HepG2 (cell line): ENCODE data around the gene GOLGA7B. TPM values are rescaled to one million over a fixed set of nuclear protein-coding genes. Genes with fewer than 3 reads are reported as not detected.
A peak's percentile ranks its signal among the peaks of the same experiment; 100 is the strongest.

Experiments used
- ATAC-seq: fragments of 200-7000 bp; cut with Tn5 transposase; 3 replicates; pipeline ENCODE4 v1.9.1; 2020; ENCODE audit warnings: mild to moderate bottlenecking, moderate library complexity
- BruUV-seq: library from RNA; stranded (reverse); fragments of 400-500 nt; replicated peaks from 2 replicates; lab custom pipeline; 2021; lab: Mats Ljungman, UMichigan
- CTCF ChIA-PET: fragments of 300-600 bp; formaldehyde crosslinking; extraction: SDS; loops from one replicate; lab custom pipeline; 2021; ENCODE audit warnings: low total read pairs, inconsistent platforms, low intra/inter-chr PET ratio; lab: Yijun Ruan, JAX
- POLR2A ChIA-PET: fragments of 350-600 bp; sonication (Branson Sonifier 250); formaldehyde crosslinking; loops from one replicate; lab custom pipeline; 2020; ENCODE audit warnings: antibody characterized with exemption, inconsistent platforms; lab: Yijun Ruan, JAX
- DNase-seq: peaks from one replicate; pipeline ENCODE4 v3.0.0-alpha.2; 2015; ENCODE audit warnings: low spot score
- FAIRE-seq: peaks from 3 replicates; lab custom pipeline; 2011; peaks lifted over from hg19 to GRCh38; lab: Jason Lieb, UNC
- H2AFZ ChIP-seq: one replicate; pipeline ENCODE4 v1.6.1; 2011; ENCODE audit warnings: low read length, inconsistent platforms
- H3K27ac ChIP-seq: fragments of 300-600 bp; 3 replicates; pipeline ENCODE4 v1.8.0; 2011; ENCODE audit warnings: mixed run types, mild to moderate bottlenecking, mixed read lengths, low read length, inconsistent platforms; ENCODE audit not compliant: insufficient read depth; ENCODE audit errors: extremely low read length
- H3K27me3 ChIP-seq, 2 experiments: fragments of 200-600 bp in 1 of 2; 2 replicates in 1 of 2; 3 replicates in 1 of 2; pipeline versions ENCODE4 v1.6.0 to v1.8.0; 2011; ENCODE audit warnings: low read length in 2 of 2, mild to moderate bottlenecking in 2 of 2, moderate library complexity in 2 of 2, inconsistent platforms in 1 of 2; ENCODE audit not compliant: insufficient read depth in 2 of 2, control insufficient read depth in 1 of 2
- H3K36me3 ChIP-seq, 2 experiments: fragments of 200-600 bp in 1 of 2; replicated peaks in 1 of 2; 2 replicates in 1 of 2; 3 replicates in 1 of 2; pipeline versions ENCODE4 v1.5.1 to v1.8.0; 2011; ENCODE audit warnings: low read length in 2 of 2, inconsistent platforms in 1 of 2; ENCODE audit not compliant: insufficient read depth in 2 of 2, control insufficient read depth in 1 of 2
- H3K4me1 ChIP-seq: 2 replicates; pipeline ENCODE4 v1.5.1; 2012; ENCODE audit warnings: low read length, inconsistent platforms; ENCODE audit not compliant: insufficient read depth
- H3K4me2 ChIP-seq: 2 replicates; pipeline ENCODE4 v1.6.0; 2011; ENCODE audit warnings: low read depth, low read length, inconsistent platforms
- H3K4me3 ChIP-seq, 3 experiments: fragments of 200-600 bp in 1 of 3; sonication (generic), shearing (Covaris generic) in 1 of 3; replicated peaks in 1 of 3; 2 replicates each; pipeline ENCODE4 v1.5.1; 2011 to 2016; ENCODE audit warnings: low read length in 3 of 3, inconsistent platforms in 2 of 3, low read depth in 2 of 3, mild to moderate bottlenecking in 2 of 3, control low read depth in 1 of 3, mixed read lengths in 1 of 3; ENCODE audit not compliant: insufficient read depth in 1 of 3
- H3K79me2 ChIP-seq: one replicate; pipeline ENCODE4 v1.6.1; 2011; ENCODE audit warnings: low read length, inconsistent platforms; ENCODE audit not compliant: insufficient read depth
- H3K9ac ChIP-seq: 2 replicates; pipeline ENCODE4 v1.6.0; 2011; ENCODE audit warnings: mild to moderate bottlenecking, low read depth, low read length, inconsistent platforms; ENCODE audit not compliant: insufficient read depth
- H3K9me3 ChIP-seq: 2 replicates; pipeline ENCODE4 v1.5.1; 2012; ENCODE audit warnings: mild to moderate bottlenecking, low read length
- H4K20me1 ChIP-seq: 2 replicates; pipeline ENCODE4 v1.6.0; 2011; ENCODE audit warnings: inconsistent platforms, mild to moderate bottlenecking, low read length, moderate library complexity; ENCODE audit not compliant: insufficient read depth
- ELF4 ChIP-seq: sonication (generic); formaldehyde crosslinking; IDR thresholded peaks from 2 replicates; pipeline ENCODE4 v1.5.0; 2020; ENCODE audit warnings: missing genetic modification reagents, mild to moderate bottlenecking, moderate library complexity, borderline replicate concordance
- ETS1 ChIP-seq: sonication (generic); formaldehyde crosslinking; IDR thresholded peaks from 2 replicates; pipeline ENCODE4 v1.4.0; 2020; ENCODE audit warnings: missing genetic modification reagents
- FOSL2 ChIP-seq: sonication (generic); formaldehyde crosslinking; IDR thresholded peaks from 2 replicates; pipeline ENCODE4 v1.4.0; 2020; ENCODE audit warnings: missing genetic modification reagents
- KMT2B ChIP-seq: IDR thresholded peaks from 2 replicates; pipeline ENCODE4 v1.6.1; 2016; ENCODE audit warnings: missing genetic modification reagents, missing compliant biosample characterization
- PATZ1 ChIP-seq: sonication (generic); formaldehyde crosslinking; IDR thresholded peaks from 2 replicates; pipeline ENCODE4 v1.4.0; 2020; ENCODE audit warnings: missing genetic modification reagents
- SMAD1 ChIP-seq: sonication (generic); formaldehyde crosslinking; IDR thresholded peaks from 2 replicates; pipeline ENCODE4 v1.4.0; 2020; ENCODE audit warnings: missing genetic modification reagents, low read depth, mild to moderate bottlenecking, borderline replicate concordance
- THYN1 ChIP-seq: sonication (generic); formaldehyde crosslinking; IDR thresholded peaks from 2 replicates; pipeline ENCODE4 v1.8.1; 2023; ENCODE audit warnings: low read depth, mild to moderate bottlenecking, moderate library complexity, missing genetic modification reagents, borderline replicate concordance
- ZFP1 ChIP-seq: IDR thresholded peaks from 2 replicates; pipeline ENCODE4 v1.6.1; 2016
- ZMAT3 ChIP-seq: sonication (generic); formaldehyde crosslinking; conservative IDR thresholded peaks from 2 replicates; pipeline ENCODE4 v1.7.0; 2021; ENCODE audit warnings: missing genetic modification reagents
- ZNF510 ChIP-seq: sonication (generic); formaldehyde crosslinking; IDR thresholded peaks from 2 replicates; pipeline ENCODE4 v1.4.0; 2020; ENCODE audit warnings: low read depth, mild to moderate bottlenecking, missing genetic modification reagents
- ZNF781 ChIP-seq: sonication (generic); formaldehyde crosslinking; IDR thresholded peaks from 2 replicates; pipeline ENCODE4 v1.5.1; 2020; ENCODE audit warnings: borderline replicate concordance, mild to moderate bottlenecking, missing genetic modification reagents; ENCODE audit errors: not compliant biosample characterization
- ZNF839 ChIP-seq: sonication (generic); formaldehyde crosslinking; IDR thresholded peaks from 2 replicates; pipeline ENCODE4 v1.4.0; 2020; ENCODE audit warnings: missing genetic modification reagents, mild to moderate bottlenecking, borderline replicate concordance
- ZSCAN25 ChIP-seq: sonication (generic); formaldehyde crosslinking; IDR thresholded peaks from 2 replicates; pipeline ENCODE4 v1.8.0; 2022; ENCODE audit warnings: mild to moderate bottlenecking, missing genetic modification reagents
- WGBS: methylation state at CpG from one replicate; pipeline ENCODE4 v1.1.6; 2017; ENCODE audit warnings: low lambda C conversion rate; 5-methylcytosine and 5-hydroxymethylcytosine counted together
- in situ Hi-C: cut with HindIII; loops from 2 replicates; pipeline ENCODE4 v1.10.0; 2017; ENCODE audit warnings: low pct_unique_long_range_greater_than_20kb; ENCODE audit not compliant: extremely low pct_ligation_motif_present
- intact Hi-C: fragments of 100-400 bp; cut with micrococcal nuclease; formaldehyde crosslinking; loops from one replicate; pipeline ENCODE4 v1.10.0; 2022; ENCODE audit not compliant: unreplicated experiment
- polyA plus RNA-seq, 8 experiments: library from polyadenylated mRNA; depleted of rRNA in 3 of 8; stranded (reverse) in 7 of 8; unstranded in 1 of 8; fragments of >200 nt; fragmentation: Illumina TruSeq in 4 of 8; extraction: Trizol in 4 of 8; gene quantifications; 2 replicates each; pipeline versions ENCODE4 v1.2.1 to v1.2.3, GENCODE V29; 2011 to 2016; ENCODE audit warnings: low read depth in 4 of 8, missing spikeins in 1 of 8, mixed read lengths in 1 of 8; ENCODE audit not compliant: insufficient read depth in 1 of 8
- total RNA-seq, 5 experiments: library from RNA; depleted of rRNA; stranded (reverse); fragments of >200 nt; fragmentation: Illumina TruSeq; extraction: Trizol; gene quantifications; 2 replicates each; pipeline ENCODE4 v1.2.3, GENCODE V29; 2016; ENCODE audit warnings: low read depth in 1 of 5
- TF ChIP-seq, protein P1 (sequence below): sonication (generic); formaldehyde crosslinking; IDR thresholded peaks from 2 replicates; pipeline ENCODE4 v1.5.0; 2020; ENCODE audit warnings: mild to moderate bottlenecking, low read depth, missing genetic modification reagents, borderline replicate concordance

Gene GOLGA7B
- total and polyA plus RNA-seq, 2 of the 13 experiments (the other 11 are each of a cell fraction or from before 2014, with no cell fraction given): not detected

- in situ Hi-C loops (no loop called here), intact Hi-C loops (no loop called here)
- Histone ChIP-seq H3K9me3 (no peaks in the 10 kb centered on the region), H3K4me2 (peak overlapping the region; percentile 33; the same call in 1 of the 2 replicates), H4K20me1 (no peaks in the 10 kb centered on the region), H3K27me3 (peaks cover 5 to 25% of the 10 kb centered on the region in 2 experiments), H3K36me3 (no peaks in the 10 kb centered on the region), H3K9ac (no peak overlapping the region), H3K27ac (no peak overlapping the region), H3K4me1 (peaks cover 13% of the 10 kb centered on the region), H2AFZ (no peak overlapping the region), H3K4me3 (no peak overlapping the region), H3K79me2 (no peaks in the 10 kb centered on the region)
- ChIA-PET CTCF (no interaction called here), POLR2A (no interaction called here)
- FAIRE-seq: no peak
- no TSS peak for BruUV-seq
- no peak for ATAC-seq
- TF ChIP-seq ZNF781: no peak
- no peak for TF ChIP-seq ZNF510 (CRISPR knock-in tag)
- no peak for TF ChIP-seq ZNF839 (CRISPR knock-in tag)
- no peak for TF ChIP-seq SMAD1
- TF ChIP-seq KMT2B (CRISPR knock-in tag): no peak
- TF ChIP-seq, protein P1, sequence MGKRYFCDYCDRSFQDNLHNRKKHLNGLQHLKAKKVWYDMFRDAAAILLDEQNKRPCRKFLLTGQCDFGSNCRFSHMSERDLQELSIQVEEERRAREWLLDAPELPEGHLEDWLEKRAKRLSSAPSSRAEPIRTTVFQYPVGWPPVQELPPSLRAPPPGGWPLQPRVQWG: no peak
- TF ChIP-seq ZFP1 (CRISPR knock-in tag): no peak
- TF ChIP-seq THYN1 (CRISPR knock-in tag): no peak
- no peak for TF ChIP-seq ZSCAN25 (CRISPR knock-in tag)
- no peak for TF ChIP-seq ZMAT3 (CRISPR knock-in tag)
- TF ChIP-seq PATZ1 (CRISPR knock-in tag): no peak
- no peak for TF ChIP-seq ETS1 (CRISPR knock-in tag)
- no peak for TF ChIP-seq FOSL2
- no peak for TF ChIP-seq ELF4 (CRISPR knock-in tag)
- WGBS: 22% methylated on average over 3 of the region's 3 CpGs
- no peak for DNase-seq
These were observed 36.3 kb upstream of the GOLGA7B start for GRCh38 chr10:97813311-97813710.
